Mesendoderm (in vitro differentiated cells): Measurements from ENCODE around the gene ZNF304.
A peak's percentile ranks its signal among the peaks of the same experiment; 100 is the strongest.
"Not testable (repeated sequence)": the region's sequence is repeated elsewhere in the genome, so short reads cannot be mapped to it uniquely, and the experiment has no call there.

Source experiments
- DNase-seq: peaks from one replicate; pipeline ENCODE4 v3.0.0; 2013
- H2AK5ac ChIP-seq: 2 replicates; pipeline ENCODE4 v1.6.1; 2013; ENCODE audit warnings: low read length, inconsistent platforms
- H2BK120ac ChIP-seq: 2 replicates; pipeline ENCODE4 v1.6.1; 2013; ENCODE audit warnings: low read depth, mild to moderate bottlenecking, low read length, moderate library complexity, mixed read lengths
- H2BK15ac ChIP-seq: replicated peaks from 2 replicates; pipeline ENCODE4 v1.6.1; 2013; ENCODE audit warnings: low read depth, mild to moderate bottlenecking, moderate library complexity
- H2BK5ac ChIP-seq: 2 replicates; pipeline ENCODE4 v1.6.1; 2013; ENCODE audit warnings: low read length, inconsistent platforms
- H3K18ac ChIP-seq: 2 replicates; pipeline ENCODE4 v1.6.1; 2013; ENCODE audit warnings: mild to moderate bottlenecking, low read length, mixed read lengths
- H3K23ac ChIP-seq: one replicate; pipeline ENCODE4 v1.6.1; 2013; ENCODE audit warnings: low read length
- H3K27ac ChIP-seq: 2 replicates; pipeline ENCODE4 v1.5.1; 2013; ENCODE audit warnings: low read depth, mild to moderate bottlenecking, inconsistent platforms, low read length, moderate library complexity
- H3K27me3 ChIP-seq: 2 replicates; pipeline ENCODE4 v1.6.1; 2013; ENCODE audit warnings: low read length, control low read depth, mild to moderate bottlenecking, inconsistent platforms; ENCODE audit not compliant: insufficient read depth, poor library complexity
- H3K36me3 ChIP-seq: 2 replicates; pipeline ENCODE4 v1.6.1; 2013; ENCODE audit warnings: low read length, inconsistent platforms; ENCODE audit not compliant: control insufficient read depth, insufficient read depth
- H3K4ac ChIP-seq: one replicate; pipeline ENCODE4 v1.6.1; 2013; ENCODE audit warnings: low read depth, mild to moderate bottlenecking, low read length, moderate library complexity
- H3K4me1 ChIP-seq: 2 replicates; pipeline ENCODE4 v1.6.1; 2013; ENCODE audit warnings: low read depth, low read length, inconsistent platforms; ENCODE audit not compliant: control insufficient read depth
- H3K4me2 ChIP-seq: 2 replicates; pipeline ENCODE4 v1.6.1; 2013; ENCODE audit warnings: low read length
- H3K4me3 ChIP-seq: 2 replicates; pipeline ENCODE4 v1.5.1; 2013; ENCODE audit warnings: mild to moderate bottlenecking, low read length
- H3K56ac ChIP-seq: one replicate; pipeline ENCODE4 v1.6.1; 2013; ENCODE audit warnings: low read length
- H3K79me1 ChIP-seq: 2 replicates; pipeline ENCODE4 v1.6.1; 2013; ENCODE audit warnings: low read length, inconsistent platforms
- H3K79me2 ChIP-seq: 2 replicates; pipeline ENCODE4 v1.6.1; 2013; ENCODE audit warnings: mild to moderate bottlenecking, low read length; ENCODE audit not compliant: control insufficient read depth, insufficient read depth
- H3K9ac ChIP-seq: 2 replicates; pipeline ENCODE4 v1.6.1; 2013; ENCODE audit warnings: low read length, inconsistent platforms
- H4K5ac ChIP-seq: one replicate; pipeline ENCODE4 v1.6.1; 2013; ENCODE audit warnings: low read length
- H4K8ac ChIP-seq: one replicate; pipeline ENCODE4 v1.6.1; 2013; ENCODE audit warnings: low read depth, mild to moderate bottlenecking, control low read depth, low read length, moderate library complexity
- WGBS: extraction: QIAGEN DNeasy Blood & Tissue Kit; methylation state at CpG from one replicate; pipeline ENCODE4 v1.1.7; 2013; ENCODE audit warnings: low lambda C conversion rate, missing lambda C conversion rate; ENCODE audit not compliant: insufficient coverage; ENCODE audit errors: extremely low coverage; 5-methylcytosine and 5-hydroxymethylcytosine counted together

The ZNF304 gene

DNA sequence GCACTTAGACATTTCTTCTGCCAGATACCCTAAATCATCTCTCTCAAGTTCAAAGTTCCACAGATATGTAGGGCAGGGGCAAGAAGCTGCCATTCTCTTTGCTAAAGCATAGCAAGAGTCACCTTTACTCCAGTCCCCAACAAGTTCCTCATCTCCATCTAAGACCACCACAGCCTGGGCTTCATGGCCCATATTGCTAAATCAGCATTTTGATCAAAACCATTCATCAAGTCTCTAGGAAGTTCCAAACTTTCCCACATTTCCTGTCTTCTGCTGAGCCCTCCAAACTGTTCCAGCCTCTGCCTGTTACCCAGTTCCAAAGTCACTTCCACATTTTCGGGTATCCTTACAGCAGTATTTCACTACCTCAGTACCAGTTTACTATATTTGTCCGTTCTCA is 23.6 kb downstream of the ZNF304 start:
- not testable (repeated sequence) for H3K27me3 ChIP-seq

GRCh38 chr19:57376151-57376550 is 25.1 kb downstream of the ZNF304 start:
- H3K4me2 ChIP-seq: no peak overlapping the region
- no peak overlapping the region for H3K56ac ChIP-seq
- H2AK5ac ChIP-seq: no peak overlapping the region
- no peak overlapping the region for H2BK120ac ChIP-seq
- H3K9ac ChIP-seq: no peak overlapping the region
- no peaks in the 10 kb centered on the region for H3K4me1 ChIP-seq
- H3K18ac ChIP-seq: no peak overlapping the region
- H4K8ac ChIP-seq: no peak overlapping the region
- no peak overlapping the region for H2BK5ac ChIP-seq
- no peak overlapping the region for H4K5ac ChIP-seq
- no peaks in the 10 kb centered on the region for H3K79me1 ChIP-seq
- H3K23ac ChIP-seq: no peak overlapping the region
- H3K27me3 ChIP-seq: no peaks in the 10 kb centered on the region
- no peak overlapping the region for H3K4ac ChIP-seq
- no peak for DNase-seq
- no peak overlapping the region for H3K4me3 ChIP-seq
- peaks cover 9% of the 10 kb centered on the region for H3K36me3 ChIP-seq
- H3K79me2 ChIP-seq: no peaks in the 10 kb centered on the region
- H2BK15ac ChIP-seq: no peak overlapping the region
- WGBS: no CpG with 5 or more reads among the region's 6 CpGs
- no peak overlapping the region for H3K27ac ChIP-seq

More for the DNA sequence above, 23.6 kb downstream of the ZNF304 start:
- H3K36me3 ChIP-seq, H3K27ac ChIP-seq, H3K9ac ChIP-seq, H4K5ac ChIP-seq, H3K4me1 ChIP-seq, DNase-seq, H3K79me2 ChIP-seq, H3K56ac ChIP-seq, H2BK5ac ChIP-seq, H3K4me3 ChIP-seq, H2AK5ac ChIP-seq, H3K18ac ChIP-seq, H3K23ac ChIP-seq, H3K4ac ChIP-seq, H2BK15ac ChIP-seq, H4K8ac ChIP-seq, H2BK120ac ChIP-seq, H3K4me2 ChIP-seq, H3K79me1 ChIP-seq: not testable (repeated sequence)
- WGBS: no CpG with 5 or more reads among the region's 2 CpGs

GRCh38 chr19:57377498-57378146 is 26.6 kb downstream of the ZNF304 start:
- no peak overlapping the region for H3K9ac ChIP-seq
- H3K56ac ChIP-seq: no peak overlapping the region
- no peak overlapping the region for H2BK120ac ChIP-seq
- H4K5ac ChIP-seq: no peak overlapping the region
- no peak overlapping the region for H2AK5ac ChIP-seq
- no CpG with 5 or more reads among the region's 3 CpGs for WGBS
- no peak overlapping the region for H3K23ac ChIP-seq
- DNase-seq: no peak
- H3K4ac ChIP-seq: no peak overlapping the region
- no peak overlapping the region for H3K4me2 ChIP-seq
- no peaks in the 10 kb centered on the region for H3K27me3 ChIP-seq
- no peak overlapping the region for H3K18ac ChIP-seq
- no peaks in the 10 kb centered on the region for H3K4me1 ChIP-seq
- no peak overlapping the region for H4K8ac ChIP-seq
- H3K79me1 ChIP-seq: no peaks in the 10 kb centered on the region
- peak overlapping the region; percentile 26 for H3K4me3 ChIP-seq
- H3K27ac ChIP-seq: no peak overlapping the region
- H3K79me2 ChIP-seq: no peaks in the 10 kb centered on the region
- H2BK15ac ChIP-seq: no peak overlapping the region
- H3K36me3 ChIP-seq: peaks cover 6% of the 10 kb centered on the region
- no peak overlapping the region for H2BK5ac ChIP-seq

DNA sequence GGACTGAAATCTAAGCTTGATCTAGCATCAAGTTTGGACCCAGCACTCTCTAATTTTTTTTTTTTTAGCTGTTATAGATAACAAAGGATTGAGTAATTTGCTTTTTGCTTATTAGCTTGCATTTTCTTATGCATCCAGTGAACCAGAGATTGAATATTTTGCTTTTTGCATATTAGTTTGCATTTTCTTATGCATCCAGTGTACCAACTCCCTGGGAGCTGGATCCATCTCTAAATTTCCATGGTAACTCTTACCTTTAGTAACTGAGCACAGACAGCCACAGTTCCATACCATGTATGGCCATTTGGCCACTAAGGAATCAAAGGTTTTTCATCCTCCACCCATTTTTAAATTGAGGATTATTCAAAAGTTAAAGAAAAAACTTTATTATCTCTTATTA is 29.9 kb downstream of the ZNF304 start:
- Histone ChIP-seq H2BK15ac (no peak overlapping the region), H2BK120ac (no peak overlapping the region)

DNA sequence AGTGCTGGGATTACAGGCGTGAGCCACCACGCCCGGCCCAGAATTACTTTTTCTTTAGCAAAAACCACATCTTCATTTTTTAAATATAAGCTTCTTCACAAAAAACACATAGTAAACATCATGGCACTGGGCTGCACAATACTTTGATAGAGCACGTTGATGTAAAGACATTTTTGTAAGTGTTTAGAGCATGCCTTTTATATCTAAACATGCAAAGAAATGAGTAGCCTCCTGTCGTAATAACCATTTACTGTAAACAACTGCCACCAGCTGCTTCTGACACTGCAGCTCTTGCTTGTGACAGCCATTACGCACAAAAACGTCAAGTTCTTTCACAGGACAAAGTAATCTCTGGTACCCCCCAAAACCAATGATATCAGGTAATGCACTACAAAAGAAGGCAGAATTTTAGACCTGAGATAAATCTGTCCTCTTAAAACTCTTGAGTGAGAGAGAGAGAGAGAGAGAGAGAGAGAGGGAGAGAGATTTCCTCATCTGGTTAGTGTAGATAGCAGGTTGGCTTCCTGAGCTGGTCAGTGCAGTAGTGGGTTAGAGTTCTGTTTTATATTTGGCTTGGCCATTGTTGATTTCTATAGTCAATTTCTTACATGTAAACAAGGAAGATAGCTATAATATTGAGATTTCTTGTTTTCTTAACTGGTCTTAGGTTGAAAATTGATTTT is 31.9 kb downstream of the ZNF304 start:
- Histone ChIP-seq H3K27ac (no peak overlapping the region), H2BK5ac (no peak overlapping the region), H3K4me3 (no peak overlapping the region), H2BK120ac (no peak overlapping the region), H3K79me1 (no peaks in the 10 kb centered on the region), H3K18ac (no peak overlapping the region), H3K4me2 (no peak overlapping the region), H3K27me3 (no peaks in the 10 kb centered on the region), H3K79me2 (no peaks in the 10 kb centered on the region), H4K5ac (no peak overlapping the region), H3K23ac (no peak overlapping the region), H3K56ac (no peak overlapping the region), H3K4ac (no peak overlapping the region), H3K4me1 (no peaks in the 10 kb centered on the region), H2AK5ac (no peak overlapping the region), H3K36me3 (no peaks in the 10 kb centered on the region), H3K9ac (no peak overlapping the region), H4K8ac (no peak overlapping the region), H2BK15ac (no peak overlapping the region)
- WGBS: no CpG with 5 or more reads among the region's 7 CpGs
- DNase-seq: no peak

More for the DNA sequence above, 29.9 kb downstream of the ZNF304 start:
- H3K9ac ChIP-seq: no peak overlapping the region
- no peak overlapping the region for H3K18ac ChIP-seq
- H3K27ac ChIP-seq: no peak overlapping the region
- peaks cover 4% of the 10 kb centered on the region for H3K36me3 ChIP-seq
- H3K27me3 ChIP-seq: no peaks in the 10 kb centered on the region
- H4K5ac ChIP-seq: no peak overlapping the region
- H3K4me1 ChIP-seq: no peaks in the 10 kb centered on the region
- H2AK5ac ChIP-seq: no peak overlapping the region
- H3K4me3 ChIP-seq: no peak overlapping the region
- H3K56ac ChIP-seq: no peak overlapping the region
- no peak overlapping the region for H3K23ac ChIP-seq
- no peak overlapping the region for H2BK5ac ChIP-seq
- H3K79me2 ChIP-seq: no peaks in the 10 kb centered on the region
- no peak for DNase-seq
- no peak overlapping the region for H3K4me2 ChIP-seq
- H3K4ac ChIP-seq: no peak overlapping the region
- H3K79me1 ChIP-seq: no peaks in the 10 kb centered on the region
- no peak overlapping the region for H4K8ac ChIP-seq
